ENCODE data around the gene TBX6. TPM values are rescaled to one million over a fixed set of nuclear protein-coding genes. Genes with fewer than 3 reads are reported as not detected.

TBX6 gene
- total RNA-seq, 1 donor from 2014 or later = 1.4 TPM

DNA sequence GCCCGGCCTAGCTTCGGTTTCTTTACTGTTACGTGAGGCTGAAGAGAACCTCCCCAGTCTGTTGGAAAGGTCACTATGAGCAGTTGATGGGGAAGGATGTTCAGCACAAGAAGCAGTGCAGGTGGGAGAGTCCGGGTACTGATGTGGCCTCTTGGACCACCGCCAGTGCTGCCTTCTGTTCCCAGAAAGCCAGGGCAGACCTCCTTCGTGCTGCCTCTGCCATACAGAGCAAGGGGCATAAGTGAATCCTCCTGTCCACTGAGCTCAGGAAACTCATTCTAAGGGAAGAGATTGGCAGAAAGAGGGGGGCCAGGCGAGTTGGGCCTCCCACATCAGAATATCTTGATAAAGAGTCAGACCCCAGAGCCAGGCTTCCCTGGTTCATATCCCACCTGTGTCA lies 12.2 kb downstream of the TBX6 start:
- peaks cover 22% of the 10 kb centered on the region for H3K4me1 ChIP-seq

DNA sequence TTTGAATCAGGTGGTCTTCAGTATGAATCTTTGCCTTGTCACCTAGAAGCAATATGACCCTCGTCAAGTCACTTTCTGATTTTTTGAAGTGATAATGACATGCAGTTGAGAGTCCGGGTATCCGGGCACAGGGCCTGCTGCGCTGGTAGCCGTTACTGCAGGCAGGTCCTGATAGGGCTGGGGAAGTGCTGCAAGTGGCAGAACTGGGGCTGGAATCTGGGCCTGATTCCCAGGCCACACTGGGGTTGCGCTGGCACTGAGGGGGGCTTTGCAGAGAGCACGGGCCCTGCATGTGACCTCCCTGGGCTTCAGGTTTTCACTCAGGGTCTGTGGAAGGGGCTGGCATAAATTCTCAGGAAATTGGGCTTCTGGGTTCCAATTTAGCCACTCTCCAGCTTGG lies 13.0 kb downstream of the TBX6 start:
- H3K9me3 ChIP-seq = no peaks in the 10 kb centered on the region
- intact Hi-C loops (cut with DNase I) = no loop called here
- H3K27me3 ChIP-seq = no peaks in the 10 kb centered on the region
- H3K4me1 ChIP-seq = peaks cover 22% of the 10 kb centered on the region
- H3K27ac ChIP-seq = no peak overlapping the region
- ATAC-seq = no peak
- no peak overlapping the region for H3K4me3 ChIP-seq
- no peak for DNase-seq
- H3K36me3 ChIP-seq = peaks cover 54% of the 10 kb centered on the region
- TF ChIP-seq, protein P1, sequence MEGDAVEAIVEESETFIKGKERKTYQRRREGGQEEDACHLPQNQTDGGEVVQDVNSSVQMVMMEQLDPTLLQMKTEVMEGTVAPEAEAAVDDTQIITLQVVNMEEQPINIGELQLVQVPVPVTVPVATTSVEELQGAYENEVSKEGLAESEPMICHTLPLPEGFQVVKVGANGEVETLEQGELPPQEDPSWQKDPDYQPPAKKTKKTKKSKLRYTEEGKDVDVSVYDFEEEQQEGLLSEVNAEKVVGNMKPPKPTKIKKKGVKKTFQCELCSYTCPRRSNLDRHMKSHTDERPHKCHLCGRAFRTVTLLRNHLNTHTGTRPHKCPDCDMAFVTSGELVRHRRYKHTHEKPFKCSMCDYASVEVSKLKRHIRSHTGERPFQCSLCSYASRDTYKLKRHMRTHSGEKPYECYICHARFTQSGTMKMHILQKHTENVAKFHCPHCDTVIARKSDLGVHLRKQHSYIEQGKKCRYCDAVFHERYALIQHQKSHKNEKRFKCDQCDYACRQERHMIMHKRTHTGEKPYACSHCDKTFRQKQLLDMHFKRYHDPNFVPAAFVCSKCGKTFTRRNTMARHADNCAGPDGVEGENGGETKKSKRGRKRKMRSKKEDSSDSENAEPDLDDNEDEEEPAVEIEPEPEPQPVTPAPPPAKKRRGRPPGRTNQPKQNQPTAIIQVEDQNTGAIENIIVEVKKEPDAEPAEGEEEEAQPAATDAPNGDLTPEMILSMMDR (IDR thresholded peaks at IDR 0.05) = no peak

More for the DNA sequence above, 12.2 kb downstream of the TBX6 start:
- DNase-seq (no peak), ATAC-seq (no peak)
- no peaks in the 10 kb centered on the region for H3K27me3 ChIP-seq
- peaks cover 61% of the 10 kb centered on the region for H3K36me3 ChIP-seq
- TF ChIP-seq, protein P1 (IDR thresholded peaks at IDR 0.05) = no peak
- intact Hi-C loops (cut with DNase I) = no loop called here
- no peak overlapping the region for H3K4me3 ChIP-seq
- H3K9me3 ChIP-seq = no peaks in the 10 kb centered on the region
- H3K27ac ChIP-seq = no peak overlapping the region

DNA sequence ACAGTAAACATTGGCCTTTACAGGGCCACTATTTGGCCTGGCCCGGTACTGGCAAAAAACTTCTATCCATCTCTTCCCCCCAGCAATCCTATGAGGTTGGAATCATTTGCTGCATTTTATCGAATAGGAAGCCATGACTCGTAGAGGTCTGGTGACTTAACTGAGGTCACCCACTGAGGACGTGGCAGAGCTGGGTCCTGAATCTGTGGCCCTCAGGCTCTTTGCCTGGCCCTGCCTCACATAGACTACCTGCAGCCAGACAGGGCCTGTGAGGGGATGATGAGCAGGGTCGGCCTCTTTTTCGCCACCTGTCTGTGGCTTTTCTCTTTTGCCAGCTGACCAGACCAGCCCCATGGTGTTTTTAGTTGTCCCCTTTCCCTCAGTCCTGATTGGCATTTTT lies 14.1 kb downstream of the TBX6 start:
- TF ChIP-seq, protein P1 (IDR thresholded peaks at IDR 0.05) = no peak
- Histone ChIP-seq H3K4me3 (no peak overlapping the region), H3K27ac (no peak overlapping the region), H3K36me3 (peaks cover 49% of the 10 kb centered on the region), H3K4me1 (peaks cover 22% of the 10 kb centered on the region), H3K9me3 (no peaks in the 10 kb centered on the region), H3K27me3 (no peaks in the 10 kb centered on the region)
- DNase-seq = no peak
- ATAC-seq = no peak
- intact Hi-C loops (cut with DNase I) = no loop called here

DNA sequence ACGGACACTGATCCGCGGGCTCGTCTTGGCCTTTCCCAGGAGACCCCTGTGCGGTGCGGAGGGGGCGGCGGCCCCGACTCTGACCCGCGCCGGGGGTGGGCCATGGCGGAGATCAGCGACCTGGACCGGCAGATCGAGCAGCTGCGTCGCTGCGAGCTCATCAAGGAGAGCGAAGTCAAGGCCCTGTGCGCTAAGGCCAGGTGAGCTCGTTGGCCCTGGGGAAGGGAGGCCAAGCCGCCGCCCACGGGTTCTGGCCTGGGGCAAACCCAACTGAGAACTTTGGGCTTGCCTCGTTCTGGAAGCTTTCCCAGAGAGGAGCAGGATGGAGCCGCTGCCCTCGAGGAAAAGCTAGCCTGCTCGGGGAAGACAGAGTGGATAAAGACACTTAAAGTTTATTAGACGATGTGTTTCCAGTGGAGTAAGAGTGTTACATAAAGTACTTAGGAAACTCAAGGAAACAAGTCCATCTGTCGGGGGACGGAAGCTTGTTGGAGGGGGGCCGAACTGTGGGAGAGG lies 15.4 kb downstream of the TBX6 start:
- ATAC-seq (peak; percentile 33), DNase-seq (no peak)
- Histone ChIP-seq H3K27me3 (no peaks in the 10 kb centered on the region), H3K36me3 (peaks cover 50% of the 10 kb centered on the region), H3K27ac (peak overlapping the region; percentile 95), H3K9me3 (no peaks in the 10 kb centered on the region), H3K4me3 (peak overlapping the region; percentile 99), H3K4me1 (peaks cover 22% of the 10 kb centered on the region)
- intact Hi-C loops (cut with DNase I) = no loop called here
- TF ChIP-seq, protein P1 (IDR thresholded peaks at IDR 0.05) = no peak

DNA sequence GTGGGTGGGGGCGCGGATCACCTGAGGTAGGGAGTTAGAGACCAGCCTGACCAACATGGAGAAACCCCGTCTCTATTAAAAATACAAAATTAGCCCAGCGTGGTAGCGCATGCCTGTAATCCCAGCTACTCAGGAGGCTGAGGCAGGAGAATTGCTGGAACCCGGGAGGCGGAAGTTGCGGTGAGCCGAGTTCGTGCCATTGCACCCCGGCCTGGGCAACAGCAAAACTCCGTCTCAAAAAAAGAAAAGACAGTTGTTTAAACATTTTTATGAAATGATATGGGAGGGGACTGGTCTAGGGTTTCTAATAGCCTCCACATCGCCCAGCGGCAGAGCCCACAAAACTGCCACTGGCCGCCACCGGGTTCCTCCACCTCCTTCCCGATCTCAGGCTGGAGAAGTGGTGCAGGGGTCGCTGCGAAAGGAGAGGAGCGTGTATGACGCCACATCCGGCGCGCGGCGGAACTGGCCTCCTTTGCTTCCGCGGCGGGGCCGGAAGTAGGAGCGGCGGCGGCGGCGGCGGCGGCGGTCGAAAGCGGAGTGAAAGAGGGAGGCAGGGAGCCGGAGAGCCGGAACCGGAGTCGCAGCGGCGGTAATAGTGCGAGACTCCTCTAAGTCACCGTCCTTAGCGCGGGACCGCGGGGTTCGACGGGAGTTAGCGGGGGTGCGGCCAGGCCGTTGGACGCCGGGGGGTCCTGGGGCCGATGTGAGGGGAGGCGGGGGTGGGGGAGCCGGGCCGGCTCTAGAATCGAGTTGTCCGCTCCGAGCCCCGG lies 16.0 kb downstream of the TBX6 start, which contains the start of gene PPP4C:
Gene PPP4C, plus strand, starts transcription at position 492 of the 773 bp plus-strand sequence. CDS start 384 bp downstream, outside the sequence.
- Histone ChIP-seq H3K27ac (peak within 1 kb of the TSS; percentile 95), H3K27me3 (no peaks in the 10 kb centered on the region), H3K4me3 (peak within 1 kb of the TSS; percentile 99), H3K4me1 (peaks cover 22% of the 10 kb centered on the region), H3K9me3 (no peaks in the 10 kb centered on the region), H3K36me3 (peaks cover 50% of the 10 kb centered on the region)
- ATAC-seq = peak; percentile 97
- intact Hi-C loops (cut with DNase I) = no loop called here
- TF ChIP-seq, protein P1 (IDR thresholded peaks at IDR 0.05) = peak; percentile 7
- DNase-seq = peak; percentile 96

Data from upper lobe of right lung (tissue), 1 donor.